ENCODE data around the gene SASH1.

Gene SASH1

GRCh38 chr6:148342350-148343046, at the start of gene SASH1:
Gene SASH1 (plus strand): TSS chr6:148342838. CDS start chr6:148343068, 230 bp downstream.
- no peak for DNase-seq (ENCODE audit: low read depth)

GRCh38 chr6:148293181-148293995, 49.2 kb upstream of the SASH1 start:
- DNase-seq (ENCODE audit: low read depth), result no peak

- no peak for DNase-seq (ENCODE audit: low read depth)
Measured at GRCh38 chr6:148294059-148294458, 48.6 kb upstream of the SASH1 start.

GRCh38 chr6:148295261-148295887, 47.3 kb upstream of the SASH1 start:
- no peak for DNase-seq (ENCODE audit: low read depth)

GRCh38 chr6:148296771-148297170, 45.9 kb upstream of the SASH1 start:
- DNase-seq (ENCODE audit: low read depth), result no peak

- no peak for DNase-seq (ENCODE audit: low read depth)
Measured at GRCh38 chr6:148298683-148299082, 44.0 kb upstream of the SASH1 start.

GRCh38 chr6:148303616-148304015, 39.0 kb upstream of the SASH1 start:
- no peak for DNase-seq (ENCODE audit: low read depth)

GRCh38 chr6:148304976-148305375, 37.7 kb upstream of the SASH1 start:
- DNase-seq (ENCODE audit: low read depth), result no peak

GRCh38 chr6:148306286-148306685, 36.4 kb upstream of the SASH1 start:
- no peak for DNase-seq (ENCODE audit: low read depth)

- DNase-seq (ENCODE audit: low read depth), result no peak
Measured at GRCh38 chr6:148307405-148307804, 35.2 kb upstream of the SASH1 start.

- no peak for DNase-seq (ENCODE audit: low read depth)
Measured at GRCh38 chr6:148309301-148309700, 33.3 kb upstream of the SASH1 start.

- DNase-seq (ENCODE audit: low read depth), result no peak
Measured at GRCh38 chr6:148311966-148312669, 30.5 kb upstream of the SASH1 start.

GRCh38 chr6:148313488-148313887, 29.1 kb upstream of the SASH1 start:
- DNase-seq (ENCODE audit: low read depth), result no peak

GRCh38 chr6:148316308-148316707, 26.3 kb upstream of the SASH1 start:
- no peak for DNase-seq (ENCODE audit: low read depth)

- no peak for DNase-seq (ENCODE audit: low read depth)
Measured at GRCh38 chr6:148317051-148317450, 25.6 kb upstream of the SASH1 start.

GRCh38 chr6:148317739-148318138, 24.9 kb upstream of the SASH1 start:
- no peak for DNase-seq (ENCODE audit: low read depth)

GRCh38 chr6:148322704-148323103, 19.9 kb upstream of the SASH1 start:
- DNase-seq (ENCODE audit: low read depth), result no peak

GRCh38 chr6:148323344-148323743, 19.3 kb upstream of the SASH1 start:
- DNase-seq (ENCODE audit: low read depth), result no peak

GRCh38 chr6:148324297-148324985, 18.2 kb upstream of the SASH1 start:
- no peak for DNase-seq (ENCODE audit: low read depth)

GRCh38 chr6:148325316-148326068, 17.1 kb upstream of the SASH1 start:
- DNase-seq (ENCODE audit: low read depth), result no peak
